ENCODE results near the gene GSS.

GRCh38 chr20:34915749-34916455 lies 39.7 kb downstream of the GSS start:
- TF ChIP-seq, protein P1, sequence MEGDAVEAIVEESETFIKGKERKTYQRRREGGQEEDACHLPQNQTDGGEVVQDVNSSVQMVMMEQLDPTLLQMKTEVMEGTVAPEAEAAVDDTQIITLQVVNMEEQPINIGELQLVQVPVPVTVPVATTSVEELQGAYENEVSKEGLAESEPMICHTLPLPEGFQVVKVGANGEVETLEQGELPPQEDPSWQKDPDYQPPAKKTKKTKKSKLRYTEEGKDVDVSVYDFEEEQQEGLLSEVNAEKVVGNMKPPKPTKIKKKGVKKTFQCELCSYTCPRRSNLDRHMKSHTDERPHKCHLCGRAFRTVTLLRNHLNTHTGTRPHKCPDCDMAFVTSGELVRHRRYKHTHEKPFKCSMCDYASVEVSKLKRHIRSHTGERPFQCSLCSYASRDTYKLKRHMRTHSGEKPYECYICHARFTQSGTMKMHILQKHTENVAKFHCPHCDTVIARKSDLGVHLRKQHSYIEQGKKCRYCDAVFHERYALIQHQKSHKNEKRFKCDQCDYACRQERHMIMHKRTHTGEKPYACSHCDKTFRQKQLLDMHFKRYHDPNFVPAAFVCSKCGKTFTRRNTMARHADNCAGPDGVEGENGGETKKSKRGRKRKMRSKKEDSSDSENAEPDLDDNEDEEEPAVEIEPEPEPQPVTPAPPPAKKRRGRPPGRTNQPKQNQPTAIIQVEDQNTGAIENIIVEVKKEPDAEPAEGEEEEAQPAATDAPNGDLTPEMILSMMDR (IDR thresholded peaks at IDR 0.05): no peak
- no peak for TF ChIP-seq POLR2A (IDR thresholded peaks at IDR 0.05)

All from thyroid gland (tissue), 4 donors.